ENCODE data around the gene CLK4. TPM values are rescaled to one million over a fixed set of nuclear protein-coding genes. Genes with fewer than 3 reads are reported as not detected.

CLK4 gene
- total and polyA plus RNA-seq, 3 donors from 2014 or later: 29.3 to 61.7 (median 55.1) TPM

DNA sequence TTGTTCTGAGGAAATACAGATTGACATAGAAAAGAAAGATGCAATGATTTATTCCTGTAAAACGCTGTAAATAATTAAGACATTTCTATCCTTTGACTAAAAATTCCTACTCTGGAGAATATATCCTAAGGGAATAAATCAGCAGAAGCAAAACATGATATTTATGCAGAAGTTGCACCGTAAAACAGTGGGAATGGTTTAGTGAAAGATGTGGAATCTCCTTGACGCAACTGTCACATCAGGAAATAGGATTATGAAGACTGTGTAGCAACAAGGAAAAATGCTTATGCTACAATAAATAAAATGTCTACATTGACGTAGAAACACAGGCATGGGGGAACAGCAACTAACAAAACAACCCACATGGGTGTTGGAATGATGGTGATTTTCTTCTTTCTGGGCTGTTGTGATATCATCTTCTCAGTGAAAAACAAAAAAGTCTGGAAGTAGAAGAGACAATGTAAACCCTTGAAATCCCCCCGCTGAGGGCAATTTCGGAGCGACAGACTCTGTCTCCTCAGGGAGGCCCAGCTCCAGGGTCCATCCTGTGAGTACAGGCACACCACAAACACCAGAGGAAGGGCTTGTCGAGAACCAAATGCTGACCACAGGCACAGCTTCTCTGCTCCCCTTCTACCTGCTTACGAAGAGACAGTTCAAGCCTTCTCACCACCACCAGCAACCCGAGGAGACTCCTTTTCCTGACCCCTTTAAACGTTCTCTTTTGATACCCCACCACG, 61.9 kb downstream of the CLK4 start:
- Histone ChIP-seq H3K27me3 (no peaks in the 10 kb centered on the region), H3K4me1 (peaks cover 14% of the 10 kb centered on the region), H3K36me3 (ENCODE audit: low read depth, missing control alignments) (no peaks in the 10 kb centered on the region), H3K27ac (no peak overlapping the region), H3K9me3 (no peaks in the 10 kb centered on the region), H3K4me3 (no peak overlapping the region)
- intact Hi-C loops (cut with DNase I; ENCODE audit: low total_unique reads): no loop called here
- TF ChIP-seq POLR2A (IDR thresholded peaks at IDR 0.05): no peak
- TF ChIP-seq, protein P1, sequence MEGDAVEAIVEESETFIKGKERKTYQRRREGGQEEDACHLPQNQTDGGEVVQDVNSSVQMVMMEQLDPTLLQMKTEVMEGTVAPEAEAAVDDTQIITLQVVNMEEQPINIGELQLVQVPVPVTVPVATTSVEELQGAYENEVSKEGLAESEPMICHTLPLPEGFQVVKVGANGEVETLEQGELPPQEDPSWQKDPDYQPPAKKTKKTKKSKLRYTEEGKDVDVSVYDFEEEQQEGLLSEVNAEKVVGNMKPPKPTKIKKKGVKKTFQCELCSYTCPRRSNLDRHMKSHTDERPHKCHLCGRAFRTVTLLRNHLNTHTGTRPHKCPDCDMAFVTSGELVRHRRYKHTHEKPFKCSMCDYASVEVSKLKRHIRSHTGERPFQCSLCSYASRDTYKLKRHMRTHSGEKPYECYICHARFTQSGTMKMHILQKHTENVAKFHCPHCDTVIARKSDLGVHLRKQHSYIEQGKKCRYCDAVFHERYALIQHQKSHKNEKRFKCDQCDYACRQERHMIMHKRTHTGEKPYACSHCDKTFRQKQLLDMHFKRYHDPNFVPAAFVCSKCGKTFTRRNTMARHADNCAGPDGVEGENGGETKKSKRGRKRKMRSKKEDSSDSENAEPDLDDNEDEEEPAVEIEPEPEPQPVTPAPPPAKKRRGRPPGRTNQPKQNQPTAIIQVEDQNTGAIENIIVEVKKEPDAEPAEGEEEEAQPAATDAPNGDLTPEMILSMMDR (IDR thresholded peaks at IDR 0.05): no peak
- 63 to 71% methylated on average over 12 of the region's 12 CpGs for WGBS, 2 donors
- DNase-seq: no peak

DNA sequence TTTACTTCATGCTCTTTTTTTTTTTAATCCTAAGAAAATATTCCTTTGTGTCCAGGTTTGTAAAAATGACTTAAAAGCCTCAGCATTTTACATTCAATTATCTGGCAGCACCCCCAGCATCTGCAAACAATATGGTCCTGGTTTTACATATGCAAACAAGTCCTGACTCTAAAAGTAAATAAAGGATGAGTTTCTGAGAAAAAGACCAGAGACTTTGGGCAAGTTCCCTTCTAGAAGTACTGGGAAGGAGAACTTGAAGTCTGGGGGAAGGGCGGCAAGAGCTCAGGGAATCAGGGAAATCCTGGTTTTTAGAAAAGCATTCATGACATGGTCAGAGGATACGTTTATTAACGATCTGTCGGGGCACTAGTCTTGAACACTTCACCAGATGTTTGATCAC, 62.5 kb downstream of the CLK4 start:
- intact Hi-C loops (cut with DNase I; ENCODE audit: low total_unique reads): no loop called here
- Histone ChIP-seq H3K4me3 (no peak overlapping the region), H3K9me3 (no peaks in the 10 kb centered on the region), H3K27ac (no peak overlapping the region), H3K36me3 (ENCODE audit: low read depth, missing control alignments) (no peaks in the 10 kb centered on the region), H3K4me1 (peaks cover 14% of the 10 kb centered on the region), H3K27me3 (no peaks in the 10 kb centered on the region)
- 63 to 66% methylated on average over 4 of the region's 4 CpGs for WGBS, 2 donors
- DNase-seq: no peak
- TF ChIP-seq POLR2A (IDR thresholded peaks at IDR 0.05): no peak
- TF ChIP-seq, protein P1 (IDR thresholded peaks at IDR 0.05): no peak

DNA sequence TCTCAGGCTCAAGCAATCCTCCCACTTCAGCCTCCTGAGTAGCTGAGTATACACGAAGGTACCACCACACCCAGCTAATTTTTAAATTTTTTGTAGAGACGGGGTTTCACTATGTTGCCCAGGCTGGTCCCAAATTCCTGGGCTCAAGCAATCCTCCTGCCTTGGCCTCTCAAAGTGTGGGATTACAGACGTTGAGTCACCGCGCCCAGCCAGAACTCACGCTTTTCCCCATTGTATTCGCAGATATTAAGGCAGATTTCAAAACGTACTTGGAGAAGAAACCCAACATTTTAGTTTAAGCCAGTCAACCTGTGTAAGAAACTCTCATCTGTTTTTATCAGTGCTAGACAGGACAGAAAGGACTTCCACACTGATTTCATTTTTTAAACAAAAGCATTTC, 63.2 kb downstream of the CLK4 start:
- Histone ChIP-seq H3K27me3 (no peaks in the 10 kb centered on the region), H3K27ac (no peak overlapping the region), H3K4me1 (peaks cover 14% of the 10 kb centered on the region), H3K9me3 (no peaks in the 10 kb centered on the region), H3K4me3 (no peak overlapping the region), H3K36me3 (ENCODE audit: low read depth, missing control alignments) (no peaks in the 10 kb centered on the region)
- TF ChIP-seq, protein P1 (IDR thresholded peaks at IDR 0.05): no peak
- no peak for TF ChIP-seq POLR2A (IDR thresholded peaks at IDR 0.05)
- intact Hi-C loops (cut with DNase I; ENCODE audit: low total_unique reads): no loop called here
- no peak for DNase-seq
- WGBS, 2 donors: 66 to 72% methylated on average over 8 of the region's 8 CpGs

- no peak for DNase-seq
- Histone ChIP-seq H3K27ac (peak overlapping the region in 1 of 2 donors; percentile 47), H3K4me1 (peaks cover 14% of the 10 kb centered on the region), H3K9me3 (no peaks in the 10 kb centered on the region), H3K27me3 (no peaks in the 10 kb centered on the region), H3K36me3 (ENCODE audit: low read depth, missing control alignments) (no peaks in the 10 kb centered on the region), H3K4me3 (peak overlapping the region; percentile 18 to 34)
- no peak for TF ChIP-seq POLR2A (IDR thresholded peaks at IDR 0.05)
- TF ChIP-seq, protein P1 (IDR thresholded peaks at IDR 0.05): no peak
- intact Hi-C loops (cut with DNase I; ENCODE audit: low total_unique reads): no loop called here
- WGBS, 2 donors: 72 to 73% methylated on average over 19 to 23 of the region's 23 CpGs
Measured at GRCh38 chr5:178561746-178562264, 65.0 kb downstream of the CLK4 start.

- Histone ChIP-seq H3K36me3 (ENCODE audit: low read depth, missing control alignments) (no peaks in the 10 kb centered on the region), H3K4me1 (peaks cover 14% of the 10 kb centered on the region), H3K27ac (peak overlapping the region in 1 of 2 donors; percentile 47), H3K9me3 (no peaks in the 10 kb centered on the region), H3K27me3 (no peaks in the 10 kb centered on the region), H3K4me3 (no peak overlapping the region)
- no peak for DNase-seq
- intact Hi-C loops (cut with DNase I; ENCODE audit: low total_unique reads): no loop called here
- TF ChIP-seq, protein P1 (IDR thresholded peaks at IDR 0.05): no peak
- TF ChIP-seq POLR2A (IDR thresholded peaks at IDR 0.05): no peak
- 50 to 57% methylated on average over 7 of the region's 7 CpGs for WGBS, 2 donors
Measured at GRCh38 chr5:178560911-178561310, 65.9 kb downstream of the CLK4 start.
